K562 (cell line): ENCODE measurements around the gene ADRA2B. TPM values are rescaled to one million over a fixed set of nuclear protein-coding genes. Genes with fewer than 3 reads are reported as not detected.
A peak's percentile ranks its signal among the peaks of the same experiment; 100 is the strongest.

ENCODE experiments used
- ATAC-seq: fragments of 200-7000 bp; cut with Tn5 transposase; 3 replicates; pipeline ENCODE4 v1.9.1; 2020; ENCODE audit warnings: moderate library complexity
- BruUV-seq: library from RNA; stranded (reverse); fragments of 400-500 nt; replicated peaks from 2 replicates; lab custom pipeline; 2021; lab: Mats Ljungman, UMichigan
- CTCF ChIA-PET: fragments of 300-600 bp; formaldehyde crosslinking; extraction: SDS; loops from one replicate; lab custom pipeline; 2021; ENCODE audit warnings: low intra/inter-chr PET ratio; lab: Yijun Ruan, JAX
- POLR2A ChIA-PET: fragments of 300-600, 350-650 bp; sonication (Branson Sonifier 250); formaldehyde crosslinking; extraction: SDS; loops from one replicate; lab custom pipeline; 2021; ENCODE audit warnings: antibody characterized with exemption, inconsistent platforms; lab: Yijun Ruan, JAX
- DNase-seq, 4 experiments: peaks; one replicate each; pipeline versions ENCODE4 v3.0.0 to v3.0.0-alpha.2; 2011 to 2018; ENCODE audit warnings: low spot score in 3 of 4, mixed read lengths in 3 of 4; ENCODE audit errors: extremely low read depth in 1 of 4
- FAIRE-seq: peaks from 2 replicates; lab custom pipeline; 2011; peaks lifted over from hg19 to GRCh38; lab: Jason Lieb, UNC
- H2AFZ ChIP-seq: 2 replicates; pipeline ENCODE4 v1.6.0; 2011; ENCODE audit warnings: low read depth, low read length, control low read depth, inconsistent platforms
- H3K27ac ChIP-seq: fragments of 200-600 bp; 3 replicates; pipeline ENCODE4 v1.8.0; 2011; ENCODE audit warnings: low read depth, mild to moderate bottlenecking, control low read depth, inconsistent platforms, low read length, moderate library complexity, mixed read lengths; ENCODE audit errors: extremely low read depth
- H3K27me3 ChIP-seq, 2 experiments: fragments of 300-600 bp in 1 of 2; 2 replicates in 1 of 2; 3 replicates in 1 of 2; pipeline versions ENCODE4 v1.6.0 to v1.8.0; 2011; ENCODE audit warnings: inconsistent platforms in 2 of 2, low read length in 2 of 2, mild to moderate bottlenecking in 1 of 2, mixed read lengths in 1 of 2, moderate library complexity in 1 of 2; ENCODE audit not compliant: control insufficient read depth in 2 of 2, insufficient read depth in 2 of 2
- H3K36me3 ChIP-seq: fragments of 300-600 bp; 3 replicates; pipeline ENCODE4 v1.8.0; 2011; ENCODE audit warnings: mild to moderate bottlenecking, low read length, inconsistent platforms; ENCODE audit not compliant: control insufficient read depth, insufficient read depth
- H3K4me1 ChIP-seq, 2 experiments: fragments of 200-600 bp in 1 of 2; replicated peaks in 1 of 2; 2 replicates in 1 of 2; 3 replicates in 1 of 2; pipeline versions ENCODE4 v1.5.1 to v1.8.0; 2011; ENCODE audit warnings: inconsistent platforms in 2 of 2, low read length in 2 of 2, mild to moderate bottlenecking in 1 of 2, mixed read lengths in 1 of 2, moderate library complexity in 1 of 2; ENCODE audit not compliant: control insufficient read depth in 2 of 2, insufficient read depth in 2 of 2
- H3K4me2 ChIP-seq: 2 replicates; pipeline ENCODE4 v1.6.1; 2011; ENCODE audit warnings: low read length, control low read depth, inconsistent platforms, mixed read lengths; ENCODE audit not compliant: insufficient read depth
- H3K4me3 ChIP-seq: fragments of 200-600 bp; sonication (generic), shearing (Covaris generic); 2 replicates; pipeline ENCODE4 v1.5.1; 2016; ENCODE audit warnings: control low read depth, inconsistent platforms
- H3K79me2 ChIP-seq: fragments of 200-600 bp; 3 replicates; pipeline ENCODE4 v1.8.0; 2011; ENCODE audit warnings: low read length, inconsistent platforms; ENCODE audit not compliant: control insufficient read depth, insufficient read depth
- H3K9ac ChIP-seq, 2 experiments: 2 replicates each; pipeline versions ENCODE4 v1.6.0 to v1.6.1; 2011; ENCODE audit warnings: low read depth in 2 of 2, low read length in 2 of 2, control low read depth in 1 of 2, inconsistent platforms in 1 of 2, mild to moderate bottlenecking in 1 of 2, mixed read lengths in 1 of 2; ENCODE audit not compliant: insufficient read depth in 1 of 2
- H3K9me1 ChIP-seq: one replicate; pipeline ENCODE4 v1.6.0; 2011; ENCODE audit warnings: inconsistent platforms, mild to moderate bottlenecking, low read length, moderate library complexity; ENCODE audit not compliant: control insufficient read depth, insufficient read depth
- H3K9me3 ChIP-seq: replicated peaks from 2 replicates; pipeline ENCODE4 v1.5.1; 2011; ENCODE audit warnings: low read depth, low read length, inconsistent platforms; ENCODE audit not compliant: control insufficient read depth, insufficient read depth
- H4K20me1 ChIP-seq: replicated peaks from 2 replicates; pipeline ENCODE4 v1.6.1; 2011; ENCODE audit warnings: low read length, inconsistent platforms, mixed read lengths; ENCODE audit not compliant: control insufficient read depth, insufficient read depth
- ADNP ChIP-seq: fragments of 200-800 bp; sonication (Bioruptor generic); IDR thresholded peaks from 2 replicates; pipeline ENCODE4 v1.6.1; 2016; ENCODE audit warnings: missing genetic modification characterization, missing compliant biosample characterization
- ATF6 ChIP-seq: sonication (generic); formaldehyde crosslinking; IDR thresholded peaks from 2 replicates; pipeline ENCODE4 v1.4.0; 2020; ENCODE audit warnings: mild to moderate bottlenecking, missing genetic modification reagents
- CBX2 ChIP-seq: fragments of 200-600 bp; sonication (generic); IDR thresholded peaks from one replicate; pipeline ENCODE4 v1.6.1; 2012; ENCODE audit warnings: mild to moderate bottlenecking, low read length, inconsistent platforms; ENCODE audit not compliant: insufficient read depth, poor library complexity, severe bottlenecking
- ELK1 ChIP-seq: sonication (generic); formaldehyde crosslinking; IDR thresholded peaks from 2 replicates; pipeline ENCODE4 v1.8.1; 2022; ENCODE audit warnings: missing genetic modification reagents
- IRF1 ChIP-seq: sonication (generic); formaldehyde crosslinking; IDR thresholded peaks from 2 replicates; pipeline ENCODE4 v1.8.0; 2022; ENCODE audit warnings: missing genetic modification reagents, mild to moderate bottlenecking, borderline replicate concordance
- PCBP1 ChIP-seq: fragments of 200-400 bp; formaldehyde crosslinking; IDR thresholded peaks from 2 replicates; pipeline ENCODE4 v1.6.1; 2018; ENCODE audit warnings: mild to moderate bottlenecking, low read depth, low read length; ENCODE audit not compliant: poor library complexity, severe bottlenecking
- VEZF1 ChIP-seq: fragments of 200-800 bp; sonication (Bioruptor generic); IDR thresholded peaks from 2 replicates; pipeline ENCODE4 v1.6.1; 2017; ENCODE audit warnings: missing genetic modification characterization, missing compliant biosample characterization
- ZNF398 ChIP-seq: fragments of 250-450 bp; sonication (Bioruptor Pico); IDR thresholded peaks from 2 replicates; pipeline ENCODE4 v1.8.0; 2021; ENCODE audit warnings: moderate library complexity, mild to moderate bottlenecking, inconsistent platforms
- WGBS: fragments of 100-300 bp; shearing (Covaris generic); methylation state at CpG from one replicate; pipeline ENCODE4 v1.1.6; 2016; ENCODE audit warnings: low coverage, mixed read lengths; ENCODE audit not compliant: insufficient coverage; ENCODE audit errors: missing lambda C conversion rate; 5-methylcytosine and 5-hydroxymethylcytosine counted together
- in situ Hi-C: fragments of 300-500 bp; cut with MboI; formaldehyde crosslinking; loops from 4 replicates; pipeline ENCODE4 v1.15.0; 2018; ENCODE audit warnings: inconsistent platforms, mixed read lengths
- intact Hi-C: fragments of 100-400 bp; cut with micrococcal nuclease; formaldehyde crosslinking; loops from 2 replicates; pipeline ENCODE4 v1.14.2; 2022
- polyA plus RNA-seq, 8 experiments: library from polyadenylated mRNA; depleted of rRNA in 4 of 8; stranded (reverse) in 5 of 8; unstranded in 3 of 8; fragments of >200 nt; fragmentation: Nextera tagmentation in 2 of 8; fragmentation: Illumina TruSeq in 1 of 8; extraction: Ambion mirVana in 2 of 8; extraction: Trizol in 1 of 8; gene quantifications; 2 replicates each; pipeline versions ENCODE4 v1.2.1 to v1.2.3, GENCODE V29; 2011 to 2014; ENCODE audit warnings: inconsistent platforms in 1 of 8, missing spikeins in 1 of 8
- total RNA-seq, 7 experiments: library from RNA; depleted of rRNA in 6 of 7; stranded (reverse); fragments of >200 nt in 6 of 7; fragmentation: Illumina TruSeq in 2 of 7; extraction: Trizol in 2 of 7; gene quantifications; 2 replicates each; pipeline versions ENCODE4 v1.2.1 to v1.2.3, GENCODE V29; 2011 to 2021; ENCODE audit warnings: low replicate concordance in 1 of 7

The ADRA2B gene
- total and polyA plus RNA-seq, 9 of the 15 experiments (the other 6 are each of a cell fraction or from before 2014, with no cell fraction given) = not detected

GRCh38 chr2:96116879-96117533, 635 bp upstream of the ADRA2B start (continued):
- TF ChIP-seq VEZF1 (CRISPR knock-in tag) = no peak; the same call in 1 of the 2 replicates

- H3K36me3 ChIP-seq = no peaks in the 10 kb centered on the region
- peaks cover 6 to 78% of the 10 kb centered on the region in 2 experiments; a peak in 4 of 5 replicates for H3K27me3 ChIP-seq
- POLR2A ChIA-PET = interaction anchor here (0.6 to 0.9 kb wide), 2 partner anchors 8 to 30 kb away, joined by 4 to 5 read pairs; no protein-coding TSS in a partner anchor
- H3K9me1 ChIP-seq = no peaks in the 10 kb centered on the region
- DNase-seq (no peak), FAIRE-seq (no peak), ATAC-seq (no peak)
- H3K4me3 ChIP-seq = no peak overlapping the region
- WGBS = 82% methylated on average over 40 of the region's 77 CpGs
- peaks cover 3 to 48% of the 10 kb centered on the region in 2 experiments; a peak in 4 of 5 replicates for H3K4me1 ChIP-seq
- H3K27ac ChIP-seq = no peak overlapping the region
- no TSS peak for BruUV-seq
- intact Hi-C loops = no loop called here
- H3K9ac ChIP-seq = no peak overlapping the region
- in situ Hi-C loops = no loop called here
- no peak overlapping the region for H3K4me2 ChIP-seq
- H3K9me3 ChIP-seq = no peaks in the 10 kb centered on the region
- H4K20me1 ChIP-seq = peaks cover 10% of the 10 kb centered on the region
- CTCF ChIA-PET = interaction anchor here (2.2 to 2.6 kb wide), 2 partner anchors 93 to 123 kb away, joined by 12 to 39 read pairs; no protein-coding TSS in a partner anchor
- no peaks in the 10 kb centered on the region for H3K79me2 ChIP-seq
- H2AFZ ChIP-seq = no peak overlapping the region
- TF ChIP-seq IRF1 (CRISPR knock-in tag) (no peak), ZNF398 (no peak), CBX2 (no peak), ADNP (tag) (no peak), ATF6 (CRISPR knock-in tag) (no peak), PCBP1 (peak; percentile 18), ELK1 (CRISPR knock-in tag) (no peak)
Observed at GRCh38 chr2:96115631-96116423, 544 bp downstream of the ADRA2B start.
